Stimulated activated CD8-positive, alpha-beta memory T cell treated with anti-CD3 and anti-CD28 coated beads, Interleukin-12 subunit alpha, Interleukin-12 subunit beta, amount 100 ng/mL, for 1 hour (primary cell): ENCODE results near the gene PRR3.

Experiments used
- DNase-seq: peaks from one replicate; pipeline ENCODE4 v3.0.0-alpha.2; 2020; ENCODE audit warnings: low read depth

Gene PRR3

DNA sequence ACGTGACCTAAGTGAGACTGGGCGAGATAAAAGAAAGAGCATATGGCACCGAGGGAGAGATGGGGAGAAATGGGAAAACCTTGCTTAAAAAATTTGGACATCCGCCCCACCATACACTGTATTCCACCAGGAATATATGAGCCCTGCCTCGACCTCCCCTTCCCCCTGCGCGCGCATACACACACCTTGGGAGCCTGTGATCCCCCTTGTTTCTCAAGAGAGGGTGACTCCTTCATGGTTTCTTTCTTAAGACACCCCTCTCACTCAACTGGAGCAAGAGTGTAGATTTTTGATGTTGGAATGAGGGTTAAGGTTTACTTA, 14.6 kb downstream of the PRR3 start:
- DNase-seq: no peak

DNA sequence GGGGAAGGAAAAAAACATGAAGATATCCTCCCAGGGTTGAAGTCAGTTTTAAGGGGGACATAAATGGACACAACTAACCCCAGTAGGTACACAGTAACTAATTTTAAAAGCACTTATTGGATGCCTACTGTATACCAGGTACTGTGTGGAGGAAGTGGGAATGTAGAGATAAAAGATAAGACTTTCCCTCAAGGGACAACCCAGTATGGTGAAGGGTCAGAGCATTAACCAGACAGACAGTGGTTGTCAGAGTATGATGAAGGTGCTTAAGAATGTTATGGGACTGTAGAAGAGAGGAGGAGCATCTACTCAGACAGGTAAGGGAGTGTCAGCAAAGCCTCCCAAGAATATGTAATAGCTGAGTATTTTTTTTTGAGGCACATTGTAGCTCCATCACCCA, 15.1 kb downstream of the PRR3 start:
- DNase-seq: no peak

DNA sequence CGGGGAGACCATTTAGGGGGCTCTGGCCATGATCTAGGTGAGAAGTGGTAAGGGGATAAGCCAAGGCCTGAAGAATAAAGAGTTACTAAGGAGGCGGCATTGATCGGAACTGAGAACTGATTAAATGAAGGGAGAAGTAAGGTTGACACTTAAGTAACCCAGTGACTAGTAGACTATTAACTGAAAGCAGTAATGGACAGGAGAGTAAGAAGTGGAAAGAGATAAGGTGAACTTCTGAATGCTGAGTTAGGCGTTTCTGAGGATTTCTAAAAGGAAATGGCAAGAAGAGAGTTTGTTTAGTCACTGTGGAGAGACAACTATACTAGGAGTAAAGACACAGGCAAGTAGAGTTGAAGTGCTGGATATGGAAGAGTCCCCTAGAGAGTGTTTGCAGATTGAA, 16.0 kb downstream of the PRR3 start:
- DNase-seq: no peak

DNA sequence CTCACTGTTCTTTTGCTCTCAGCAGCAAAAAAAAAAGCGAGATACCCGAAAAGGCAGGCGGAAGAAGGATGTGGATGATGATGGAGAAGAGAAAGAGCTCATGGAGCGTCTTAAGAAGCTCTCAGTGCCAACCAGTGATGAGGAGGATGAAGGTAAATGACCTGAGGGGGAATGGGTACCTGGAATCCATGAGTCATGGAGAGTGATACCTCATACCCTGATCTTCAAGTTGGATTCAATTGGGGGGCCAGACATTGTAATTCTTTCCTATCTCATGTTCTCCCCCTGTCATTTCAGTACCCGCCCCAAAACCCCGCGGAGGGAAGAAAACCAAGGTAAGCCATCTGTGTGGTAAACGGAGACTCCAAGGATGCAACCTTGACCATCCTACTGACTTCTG, 21.0 kb downstream of the PRR3 start:
- no peak for DNase-seq

DNA sequence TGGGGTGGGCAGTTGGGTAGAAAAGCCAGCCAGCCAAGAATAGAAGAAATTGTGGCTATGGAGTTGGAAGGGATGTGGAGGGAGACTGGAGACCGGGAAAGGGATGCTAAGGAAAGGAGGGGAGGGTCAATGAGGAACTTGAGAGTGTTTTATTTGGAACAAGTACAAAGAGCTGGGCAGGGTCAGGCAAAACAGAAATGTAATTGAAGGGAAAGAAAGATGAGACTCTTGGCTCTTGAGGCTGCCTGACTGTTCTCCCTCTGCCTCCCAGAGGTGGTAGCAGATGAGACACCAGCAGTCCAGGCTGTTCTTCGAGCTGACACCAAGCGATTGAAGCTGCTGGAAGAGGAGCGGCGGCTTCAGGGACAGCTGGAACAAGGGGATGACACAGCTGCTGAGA, 26.8 kb downstream of the PRR3 start:
- no peak for DNase-seq

DNA sequence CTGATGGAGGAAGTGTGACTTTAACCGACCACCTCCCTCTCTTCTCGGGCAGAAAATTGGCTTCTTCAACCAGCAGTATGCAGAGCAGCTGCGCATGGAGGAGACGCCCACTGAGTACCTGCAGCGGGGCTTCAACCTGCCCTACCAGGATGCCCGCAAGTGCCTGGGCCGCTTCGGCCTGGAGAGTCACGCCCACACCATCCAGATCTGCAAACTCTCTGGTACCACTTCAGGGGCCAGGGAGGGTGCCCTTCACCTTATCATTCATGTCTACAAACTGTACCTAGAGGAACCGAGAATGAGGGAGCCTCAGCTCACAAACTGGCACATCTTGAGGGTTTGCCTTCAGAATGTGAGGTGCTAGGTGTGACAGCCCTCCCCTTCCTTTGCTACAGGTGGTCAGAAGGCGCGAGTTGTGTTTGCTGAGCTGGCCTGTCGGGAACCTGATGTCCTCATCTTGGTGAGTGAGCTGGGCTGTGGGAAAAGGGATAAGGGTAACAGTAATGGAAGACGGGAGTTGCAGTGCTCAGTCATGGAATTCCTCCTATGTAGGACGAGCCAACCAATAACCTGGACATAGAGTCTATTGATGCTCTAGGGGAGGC, 32.8 kb downstream of the PRR3 start:
- DNase-seq: no peak

DNA sequence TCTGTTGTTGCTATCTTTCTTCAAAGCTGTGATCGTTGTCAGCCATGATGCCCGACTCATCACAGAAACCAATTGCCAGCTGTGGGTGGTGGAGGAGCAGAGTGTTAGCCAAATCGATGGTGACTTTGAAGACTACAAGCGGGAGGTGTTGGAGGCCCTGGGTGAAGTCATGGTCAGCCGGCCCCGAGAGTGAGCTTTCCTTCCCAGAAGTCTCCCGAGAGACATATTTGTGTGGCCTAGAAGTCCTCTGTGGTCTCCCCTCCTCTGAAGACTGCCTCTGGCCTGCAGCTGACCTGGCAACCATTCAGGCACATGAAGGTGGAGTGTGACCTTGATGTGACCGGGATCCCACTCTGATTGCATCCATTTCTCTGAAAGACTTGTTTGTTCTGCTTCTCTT, 33.4 kb downstream of the PRR3 start:
- no peak for DNase-seq

DNA sequence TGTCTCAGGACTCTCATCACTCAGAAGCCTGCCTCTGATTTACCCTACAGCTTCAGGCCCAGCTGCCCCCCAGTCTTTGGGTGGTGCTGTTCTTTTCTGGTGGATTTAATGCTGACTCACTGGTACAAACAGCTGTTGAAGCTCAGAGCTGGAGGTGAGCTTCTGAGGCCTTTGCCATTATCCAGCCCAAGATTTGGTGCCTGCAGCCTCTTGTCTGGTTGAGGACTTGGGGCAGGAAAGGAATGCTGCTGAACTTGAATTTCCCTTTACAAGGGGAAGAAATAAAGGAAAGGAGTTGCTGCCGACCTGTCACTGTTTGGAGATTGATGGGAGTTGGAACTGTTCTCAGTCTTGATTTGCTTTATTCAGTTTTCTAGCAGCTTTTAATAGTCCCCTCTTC, 33.9 kb downstream of the PRR3 start:
- DNase-seq: no peak

DNA sequence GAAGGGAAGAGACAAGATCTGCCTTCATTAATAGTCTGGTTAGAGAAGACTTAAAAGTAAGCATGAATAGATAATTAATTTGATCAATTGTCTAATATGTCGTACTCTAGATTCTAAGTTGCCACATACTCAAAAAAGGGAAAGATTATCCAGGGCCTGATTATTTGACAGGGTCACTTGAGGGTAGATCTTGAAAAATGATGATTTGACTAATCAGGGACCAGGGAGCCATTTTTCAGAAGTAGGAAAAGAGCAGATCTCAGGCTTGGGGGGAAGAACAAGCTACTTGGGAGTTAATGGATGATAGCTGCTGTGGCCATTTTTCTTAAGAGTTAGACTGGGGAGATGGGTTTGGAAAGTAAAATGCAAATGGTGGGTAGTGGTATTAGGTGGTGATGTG, 35.2 kb downstream of the PRR3 start:
- DNase-seq: no peak

DNA sequence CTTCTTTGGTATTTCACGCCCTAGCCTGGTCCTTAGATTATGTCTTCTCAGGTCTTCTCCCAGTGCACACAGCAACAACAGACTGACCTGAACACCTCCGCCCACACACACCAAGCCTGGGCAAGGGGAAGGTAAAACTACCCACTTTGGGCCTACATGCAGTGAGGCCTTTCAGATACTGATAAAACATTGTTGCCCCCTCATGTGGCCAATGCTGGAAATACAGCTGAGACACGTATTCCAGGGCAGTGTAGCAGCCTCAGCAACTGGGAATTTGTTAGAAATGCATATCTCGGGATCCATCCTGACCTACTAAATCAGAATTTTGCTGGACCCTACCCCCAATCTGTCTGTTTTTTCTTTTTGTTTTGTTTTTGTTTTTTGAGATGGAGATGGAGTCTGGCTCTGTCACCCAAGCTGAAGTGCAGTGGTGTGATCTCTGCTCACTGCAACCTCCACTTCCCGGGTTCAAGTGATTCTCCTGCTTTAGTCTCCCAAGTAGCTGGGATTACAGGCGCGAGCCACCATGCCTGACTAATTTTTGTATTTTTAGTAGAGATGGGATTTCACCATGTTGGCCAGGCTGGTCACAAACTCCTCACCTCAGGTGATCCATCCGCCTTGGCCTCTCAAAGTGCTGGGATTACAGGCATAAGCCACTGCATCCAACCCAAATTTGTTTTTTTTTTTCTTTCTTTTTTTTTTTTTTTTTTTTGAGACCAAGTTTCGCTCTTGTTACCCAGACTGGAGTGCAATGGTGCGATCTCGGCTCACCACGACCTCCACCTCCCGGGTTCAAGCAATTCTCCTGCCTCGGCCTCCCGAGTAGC, 40.4 kb downstream of the PRR3 start:
- peak; percentile 74 for DNase-seq

DNA sequence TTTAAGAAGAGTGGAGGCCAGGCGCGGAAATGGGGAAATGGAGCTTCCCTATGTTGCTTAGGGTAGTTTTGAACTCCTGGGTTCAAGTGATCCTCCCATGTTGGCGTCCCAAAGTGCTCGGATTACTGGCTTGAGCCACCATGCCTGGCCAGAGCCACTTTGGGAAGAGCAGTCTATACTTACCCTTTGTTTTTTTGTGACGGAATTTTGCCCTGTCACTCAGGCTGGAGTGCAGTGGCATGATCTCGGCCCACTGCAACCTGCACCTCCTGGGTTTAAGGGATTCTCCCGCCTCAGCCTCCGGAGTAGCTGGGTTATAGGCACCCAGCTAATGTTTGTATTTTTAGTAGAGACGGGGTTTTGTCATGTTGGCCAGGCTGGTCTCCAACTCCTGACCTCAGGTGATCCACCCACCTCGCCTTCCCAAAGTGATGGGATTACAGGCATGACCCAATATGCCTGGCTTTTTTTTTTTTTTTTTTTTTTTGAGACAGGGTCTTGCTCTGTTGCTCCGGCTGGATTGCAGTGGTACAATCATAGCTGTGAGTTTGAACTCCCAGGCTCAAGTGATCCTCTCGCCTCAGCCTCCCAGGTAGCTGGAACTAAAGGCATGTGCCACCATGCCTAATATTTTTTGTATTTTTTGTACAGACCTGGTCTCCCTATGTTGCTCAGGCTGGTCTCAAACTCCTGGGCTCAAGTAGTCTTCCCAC, 42.0 kb downstream of the PRR3 start:
- DNase-seq: no peak

DNA sequence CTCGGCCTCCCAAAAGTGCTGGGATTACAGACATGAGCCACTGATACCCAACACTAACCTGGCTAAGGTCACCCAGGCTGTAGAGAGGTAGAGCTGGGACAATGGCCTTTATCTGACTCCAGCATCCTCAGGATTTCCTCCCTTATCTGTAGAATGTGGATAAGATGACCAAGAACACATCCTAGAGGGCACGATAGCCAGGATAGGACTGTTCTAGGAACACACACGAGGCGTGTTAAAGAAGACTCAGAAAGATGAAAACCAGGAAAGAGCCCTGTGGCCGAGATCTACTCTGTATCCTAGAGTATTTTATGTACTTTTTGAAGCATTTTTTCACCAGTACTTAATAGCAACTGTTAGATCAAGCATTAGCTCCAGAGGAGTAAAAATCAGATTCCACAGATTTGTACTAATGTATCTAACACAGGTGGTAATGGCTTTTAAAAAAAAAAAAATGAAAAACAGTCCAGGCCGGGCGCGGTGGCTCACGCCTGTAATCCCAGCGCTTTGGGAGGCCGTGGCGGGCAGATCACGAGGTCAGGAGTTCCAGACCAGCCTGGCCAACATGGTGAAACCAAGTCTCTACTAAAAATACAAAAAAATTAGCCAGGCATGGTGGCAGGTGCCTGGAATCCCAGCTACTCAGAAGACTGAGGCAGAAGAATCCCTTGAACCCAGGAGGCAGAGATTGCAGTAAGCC, 42.7 kb downstream of the PRR3 start:
- DNase-seq: no peak

DNA sequence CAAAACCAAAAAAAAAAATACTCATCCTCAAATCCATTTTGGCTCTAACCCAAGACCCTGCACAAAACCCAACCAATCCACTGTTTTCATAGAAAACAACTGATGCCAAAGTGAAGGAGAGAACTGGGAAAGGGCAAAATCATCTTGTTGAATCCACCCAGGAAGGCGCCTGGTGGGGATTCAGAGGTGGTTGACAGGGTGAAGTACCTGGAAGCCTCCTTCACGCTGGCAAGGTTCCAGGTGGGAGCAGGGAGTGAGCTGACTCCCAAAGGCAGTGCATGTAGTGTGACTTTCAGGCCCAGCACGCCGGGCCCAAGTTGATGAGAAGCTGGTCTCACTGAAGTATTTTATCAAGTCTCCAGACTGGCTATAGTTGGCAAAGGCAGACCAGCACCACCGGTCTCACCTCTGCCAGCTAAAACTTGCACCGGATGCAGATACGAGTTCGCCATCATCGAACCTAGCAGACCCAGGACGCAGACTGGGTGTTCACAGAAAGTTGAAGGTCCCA, 43.4 kb downstream of the PRR3 start:
- no peak for DNase-seq

DNA sequence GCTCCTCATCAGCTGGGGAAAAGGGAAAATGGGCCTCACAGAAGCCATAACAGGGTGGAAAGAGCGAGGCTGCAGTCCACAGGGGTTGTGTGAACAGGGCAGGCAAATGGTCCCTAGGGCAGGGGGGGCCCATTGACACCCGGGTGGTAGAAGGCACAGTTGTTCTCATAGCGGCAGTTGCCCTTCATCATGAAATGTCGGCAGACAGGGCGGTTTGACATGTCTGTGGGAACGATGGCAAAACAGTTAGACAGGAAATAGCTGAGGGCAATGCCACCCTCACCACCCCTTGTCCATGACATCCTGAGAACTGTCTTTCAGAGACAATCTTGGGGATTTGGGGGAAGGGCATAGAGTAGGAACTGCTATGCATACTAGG, 44.3 kb downstream of the PRR3 start:
- no peak for DNase-seq

DNA sequence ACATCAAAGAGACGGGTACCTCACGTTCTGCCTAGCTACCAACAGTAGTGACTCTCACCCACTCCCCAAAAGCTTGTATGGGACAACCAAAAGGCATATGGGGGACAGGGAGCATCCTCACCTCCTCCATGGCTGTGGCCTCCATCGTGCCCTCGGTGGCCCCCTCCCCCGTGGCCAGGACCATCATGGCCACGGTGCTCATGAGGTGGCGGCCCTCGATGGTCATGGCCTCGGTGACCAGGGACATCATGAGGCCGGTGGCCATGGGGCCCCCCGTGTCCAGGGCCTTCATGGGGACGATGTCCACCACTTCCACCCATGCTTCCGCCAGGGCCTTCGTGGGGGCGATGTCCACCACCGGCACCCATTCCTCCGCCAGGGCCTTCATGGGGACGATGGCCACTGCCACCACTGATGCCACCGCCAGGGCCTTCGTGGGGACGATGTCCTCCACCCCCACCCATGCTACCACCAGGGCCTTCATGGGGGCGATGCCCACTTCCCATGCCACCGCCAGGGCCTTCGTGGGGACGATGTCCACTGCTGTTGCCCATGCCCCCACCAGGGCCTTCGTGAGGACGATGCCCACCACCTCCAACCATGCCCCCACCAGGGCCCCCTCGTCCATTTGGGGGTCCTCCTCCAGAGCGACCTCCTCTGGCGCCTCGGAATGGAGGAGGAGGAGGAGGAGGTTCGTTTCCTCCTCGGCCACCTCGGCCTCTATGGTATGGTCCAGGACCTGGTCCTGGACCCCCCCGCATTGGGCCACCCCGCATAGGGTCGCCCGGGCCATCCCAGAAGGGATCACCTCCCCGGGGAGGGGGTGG, 44.9 kb downstream of the PRR3 start:
- no peak for DNase-seq

DNA sequence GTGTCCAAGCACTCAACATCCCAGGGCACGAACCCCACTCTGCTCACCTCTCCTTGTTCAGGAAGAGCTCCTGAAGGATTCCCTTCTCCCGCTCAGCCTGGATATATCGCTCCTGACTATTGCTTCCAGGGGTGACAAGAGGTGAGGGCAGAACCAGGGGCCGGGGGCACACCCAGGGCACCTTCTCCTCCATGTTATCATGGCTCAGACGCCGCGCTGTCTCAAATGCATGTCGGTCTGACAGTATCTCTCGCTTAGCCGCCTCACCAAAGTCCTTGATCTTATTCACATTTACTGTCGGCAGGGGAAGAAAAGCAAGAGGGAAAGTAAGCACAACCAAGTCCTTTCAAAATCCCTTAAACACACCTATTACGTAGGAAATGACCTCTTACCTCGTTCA, 46.9 kb downstream of the PRR3 start:
- no peak for DNase-seq

DNA sequence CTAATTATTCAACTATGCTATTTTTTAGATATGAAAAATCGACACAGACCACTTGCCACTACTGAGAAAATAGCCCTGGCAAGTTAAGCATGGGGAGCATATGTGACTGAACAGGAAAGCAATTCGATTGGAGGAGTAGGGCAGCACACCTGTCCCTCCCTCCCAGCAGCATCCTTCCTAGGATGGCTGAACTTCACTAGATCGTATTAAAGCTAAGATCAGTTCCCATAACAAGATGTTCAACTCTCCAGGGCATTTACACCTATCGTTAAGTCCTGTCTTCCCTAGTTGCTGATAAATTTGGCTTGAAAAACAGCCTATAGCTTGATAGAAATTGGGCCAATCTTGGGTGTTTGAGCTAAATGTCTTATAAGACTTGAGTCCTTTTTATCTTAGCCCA, 53.0 kb downstream of the PRR3 start:
- DNase-seq: no peak

DNA sequence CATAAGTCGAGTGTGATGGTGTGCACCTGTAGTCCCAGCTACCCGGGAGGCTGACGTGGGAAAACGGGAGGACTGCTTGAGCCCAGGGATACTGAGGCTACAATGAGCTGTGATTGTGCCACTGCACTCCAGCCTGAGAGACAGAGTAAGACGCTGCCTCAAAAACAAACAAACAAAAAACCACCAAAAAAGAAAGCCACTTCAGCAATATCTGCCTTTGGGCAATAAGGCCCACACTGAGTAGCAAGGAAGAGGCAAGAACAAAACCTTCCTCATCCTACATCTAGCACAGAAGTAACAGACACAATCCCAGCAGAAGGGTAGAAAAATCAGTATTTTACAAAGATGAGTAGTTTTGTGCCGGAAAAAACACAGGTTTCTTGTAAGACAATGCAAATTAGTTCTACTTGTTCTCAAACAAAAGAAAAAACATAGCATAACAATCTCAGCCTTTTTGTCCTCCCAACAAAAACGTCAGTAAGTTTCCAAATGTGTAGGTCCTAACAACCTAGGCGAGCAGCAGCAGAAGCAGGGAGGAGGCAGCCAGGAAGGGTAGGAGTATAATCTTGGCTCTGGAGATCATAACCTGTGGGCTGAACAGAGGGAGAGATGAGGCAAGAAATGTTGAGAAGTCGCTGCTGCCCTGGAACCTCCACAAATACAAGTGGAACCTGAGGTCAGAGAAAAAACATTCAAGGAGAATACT, 54.2 kb downstream of the PRR3 start:
- no peak for DNase-seq

DNA sequence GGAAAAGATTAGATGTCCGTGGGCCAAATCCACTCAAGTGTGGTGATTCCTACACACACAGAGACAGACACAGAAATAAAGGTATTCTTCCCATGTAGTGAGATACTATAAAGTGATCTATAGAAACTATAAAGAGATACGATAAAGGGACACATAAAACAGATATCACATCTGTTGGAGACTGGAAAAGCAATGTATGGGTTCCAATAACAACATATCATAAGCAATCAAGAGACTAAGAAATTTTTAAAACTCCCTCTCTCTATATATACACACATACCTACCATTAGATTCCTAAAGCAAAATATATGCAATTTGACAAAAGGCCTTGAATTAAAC, 54.7 kb downstream of the PRR3 start:
- DNase-seq: no peak

DNA sequence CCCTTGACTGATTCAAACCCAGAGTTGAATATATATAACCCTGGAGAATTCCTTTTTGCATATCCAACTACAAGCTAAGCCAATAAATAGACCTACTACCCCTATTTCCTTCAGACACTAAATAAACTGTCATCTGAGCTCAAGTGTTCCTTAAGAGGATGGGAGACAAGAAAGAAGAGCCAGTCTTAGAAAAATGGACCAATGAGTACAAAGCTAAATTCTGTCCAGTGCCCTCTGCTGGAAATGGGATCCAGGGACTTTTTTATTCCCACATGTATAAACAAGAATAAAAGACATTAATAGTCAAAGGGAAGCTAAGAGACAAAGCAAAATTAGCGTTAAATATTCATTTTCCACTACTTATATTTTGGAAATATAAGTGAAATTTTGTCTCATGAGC, 55.1 kb downstream of the PRR3 start:
- DNase-seq: no peak

DNA sequence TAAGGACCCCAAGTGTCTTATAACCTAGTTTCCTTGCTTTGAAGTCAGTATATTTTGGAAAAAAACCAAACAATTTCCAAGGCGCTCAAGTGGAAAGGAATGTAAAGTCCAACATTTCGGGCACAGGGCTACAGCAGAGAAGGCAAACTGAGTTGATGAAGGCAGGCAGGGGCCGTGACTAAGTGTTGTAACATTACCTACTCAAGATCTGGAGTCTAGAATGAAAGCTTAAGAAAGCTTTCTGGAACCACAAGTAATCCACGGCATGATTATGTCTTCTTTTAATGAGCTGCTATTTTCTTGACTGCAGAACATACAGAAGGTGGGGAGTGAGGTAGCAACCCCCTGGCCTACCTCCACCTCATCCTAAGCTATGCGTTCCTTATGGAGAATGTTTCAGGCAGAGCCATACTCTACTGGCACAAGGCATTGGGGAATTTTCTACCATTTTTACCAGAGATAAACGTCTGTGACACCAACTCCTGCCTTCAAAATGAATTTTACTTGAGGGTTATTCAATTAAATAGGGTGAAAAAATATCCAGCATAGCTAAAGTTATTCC, 55.7 kb downstream of the PRR3 start:
- no peak for DNase-seq
